Regular cardiac myocyte (primary cell): ENCODE data around the gene CHSY3. TPM values are rescaled to one million over a fixed set of nuclear protein-coding genes. Genes with fewer than 3 reads are reported as not detected.

ENCODE experiments used
- total RNA-seq: library from RNA; depleted of rRNA; stranded (reverse); fragments of >200 nt; gene quantifications from 2 replicates; pipeline ENCODE4 v1.2.3, GENCODE V29; 2014

CHSY3 gene
- total RNA-seq = 12.5 and 25.1 TPM in 2 replicates

DNA sequence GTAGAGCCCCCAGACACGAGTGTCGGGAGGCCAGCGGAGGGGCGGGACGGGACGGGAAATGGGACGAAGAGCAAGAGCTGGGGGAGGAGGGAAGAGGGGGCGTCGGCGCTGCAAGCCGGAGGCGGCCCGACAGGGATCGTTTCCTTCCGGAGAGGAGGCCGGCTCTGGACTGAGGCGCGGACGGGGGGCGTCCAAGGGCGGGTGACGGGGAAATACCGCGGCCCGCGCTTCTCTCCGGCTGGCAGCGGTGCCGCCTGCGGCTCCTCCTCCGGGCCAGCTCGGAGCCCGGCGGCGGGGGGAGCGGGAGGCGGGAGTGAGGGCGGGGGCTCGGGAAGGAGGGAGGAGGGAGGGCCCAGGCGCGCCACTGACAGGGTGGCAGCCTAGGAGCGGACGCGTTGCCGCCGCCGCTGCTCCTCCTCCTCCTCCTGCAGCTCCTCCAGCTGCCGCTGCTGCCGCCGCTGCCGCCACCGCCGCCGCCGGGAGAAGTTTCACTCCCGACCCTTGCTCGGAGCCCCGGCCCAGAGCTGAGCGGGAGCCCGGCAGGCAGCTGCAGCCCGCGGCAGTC, at the start of gene CHSY3:
Gene CHSY3, plus strand, starts transcription at position 364 of the 565 bp plus-strand sequence.

Other genes with a start within 250 kb of the CHSY3 start
- gene MINAR2, start 156.4 kb upstream of the CHSY3 start, total RNA-seq = not detected in 2 replicates